Cardiac septum (tissue), 1 donor: ENCODE results near the gene PPP1R7. TPM values are rescaled to one million over a fixed set of nuclear protein-coding genes. Genes with fewer than 3 reads are reported as not detected.

Experiments
- DNase-seq: peaks from one replicate; pipeline ENCODE4 v3.0.0-alpha.2; 2020; ENCODE audit warnings: low spot score
- intact Hi-C: fragments of 100-400 bp; cut with DNase I; formaldehyde crosslinking; loops from one replicate; pipeline ENCODE4 v1.14.0; 2022
- total RNA-seq: library from RNA; stranded (reverse); fragmentation: NEBNext Ultra II Directional; extraction: Animal tissue kit (Norgen Biotek cat#: 25700); gene quantifications from one replicate; pipeline ENCODE4 v1.2.1, GENCODE V29; 2021
- donor health status: DM: no; HTN: no; CAD: no.

Gene PPP1R7
- total RNA-seq, 1 donor from 2014 or later = 77.7 TPM

DNA sequence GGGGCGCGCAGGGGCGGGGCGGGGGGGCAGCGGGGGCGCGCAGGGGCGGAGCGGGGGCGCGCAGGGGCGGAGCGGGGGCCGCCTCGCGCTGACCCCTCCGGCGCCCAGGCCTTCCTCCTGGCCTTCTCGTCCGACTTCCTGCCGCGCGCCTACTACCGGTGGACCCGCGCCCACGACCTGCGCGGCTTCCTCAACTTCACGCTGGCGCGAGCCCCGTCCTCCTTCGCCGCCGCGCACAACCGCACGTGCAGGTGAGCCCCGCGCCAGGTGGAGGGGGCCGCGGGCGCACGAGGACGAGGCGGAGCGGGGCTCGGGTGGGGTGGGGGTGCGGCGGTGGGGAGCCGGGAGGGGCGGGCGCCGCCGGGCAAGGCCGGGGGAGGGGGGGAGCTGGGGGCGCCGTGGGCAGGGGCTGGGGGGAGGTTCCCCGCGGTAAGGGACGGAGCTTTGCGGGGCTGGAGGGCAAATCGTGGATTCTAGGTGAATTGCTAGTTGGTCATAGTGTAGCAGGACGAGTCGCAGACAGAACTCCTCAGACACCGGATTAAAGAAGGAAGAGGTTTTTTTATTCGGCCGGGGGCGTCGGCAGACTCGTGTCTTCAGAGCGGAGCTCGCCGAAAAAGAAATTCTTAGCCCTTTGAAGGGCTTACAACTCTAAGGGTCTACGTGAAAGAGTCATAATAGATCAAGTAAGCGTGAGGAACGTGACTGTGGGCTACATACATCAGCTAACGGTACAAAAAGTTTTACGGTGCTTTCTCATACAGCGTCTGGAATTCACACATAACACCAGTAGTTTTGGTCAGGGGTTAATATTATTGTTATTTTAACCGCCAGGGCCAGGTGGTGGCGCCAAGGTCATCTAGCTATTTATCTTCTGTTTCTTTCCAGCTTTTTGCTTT, 68.1 kb downstream of the PPP1R7 start:
- intact Hi-C loops = loop anchor here (5.0 kb wide), 2 partner anchors 61 to 116 kb away; partner anchors contain the start of gene MTERF4
- no peak for DNase-seq

DNA sequence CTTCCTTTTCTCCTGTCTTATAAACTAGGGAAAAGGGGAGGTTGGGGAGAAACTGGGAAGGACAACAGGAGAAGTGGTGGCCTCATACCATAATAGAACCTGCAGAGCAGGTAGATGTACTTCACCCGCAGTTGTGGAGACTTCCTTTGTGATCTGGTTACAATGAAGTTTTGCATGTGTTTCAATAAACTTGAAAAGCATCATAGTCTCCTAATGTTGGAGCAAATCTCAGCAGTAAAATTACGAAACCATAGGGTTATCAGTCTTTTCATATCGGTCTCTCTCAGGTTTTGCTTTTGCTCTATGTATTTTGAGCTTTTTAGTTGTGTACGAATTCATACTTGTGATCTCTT, 68.7 kb downstream of the PPP1R7 start:
- no peak for DNase-seq
- intact Hi-C loops = loop anchor here (5.0 kb wide), 2 partner anchors 62 to 117 kb away; partner anchors contain the start of gene MTERF4

DNA sequence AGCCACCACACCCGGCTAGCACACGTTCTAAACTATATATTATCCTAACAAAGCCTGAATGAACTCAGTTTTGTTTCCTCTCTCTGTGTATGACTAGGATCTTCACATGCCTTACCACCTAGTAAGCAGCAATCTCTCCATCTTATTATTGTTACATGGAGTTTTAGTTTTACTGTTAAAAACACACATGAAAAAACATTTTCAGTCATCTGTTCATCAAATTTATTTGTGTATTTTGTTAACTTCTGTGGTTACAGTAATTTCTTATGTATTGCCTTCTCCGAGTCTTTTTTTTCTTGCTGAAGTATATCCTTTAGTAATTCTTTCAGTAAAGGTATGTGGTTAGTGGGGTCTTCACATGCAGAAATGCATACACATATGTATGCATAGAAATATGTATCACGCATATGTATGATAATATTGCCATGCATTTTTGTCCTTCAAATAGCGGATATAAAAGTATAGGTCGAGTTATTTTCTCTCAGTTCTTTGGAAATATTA, 69.6 kb downstream of the PPP1R7 start:
- intact Hi-C loops = loop anchor here (5.0 kb wide), 2 partner anchors 63 to 118 kb away; partner anchors contain the start of gene MTERF4
- no peak for DNase-seq

DNA sequence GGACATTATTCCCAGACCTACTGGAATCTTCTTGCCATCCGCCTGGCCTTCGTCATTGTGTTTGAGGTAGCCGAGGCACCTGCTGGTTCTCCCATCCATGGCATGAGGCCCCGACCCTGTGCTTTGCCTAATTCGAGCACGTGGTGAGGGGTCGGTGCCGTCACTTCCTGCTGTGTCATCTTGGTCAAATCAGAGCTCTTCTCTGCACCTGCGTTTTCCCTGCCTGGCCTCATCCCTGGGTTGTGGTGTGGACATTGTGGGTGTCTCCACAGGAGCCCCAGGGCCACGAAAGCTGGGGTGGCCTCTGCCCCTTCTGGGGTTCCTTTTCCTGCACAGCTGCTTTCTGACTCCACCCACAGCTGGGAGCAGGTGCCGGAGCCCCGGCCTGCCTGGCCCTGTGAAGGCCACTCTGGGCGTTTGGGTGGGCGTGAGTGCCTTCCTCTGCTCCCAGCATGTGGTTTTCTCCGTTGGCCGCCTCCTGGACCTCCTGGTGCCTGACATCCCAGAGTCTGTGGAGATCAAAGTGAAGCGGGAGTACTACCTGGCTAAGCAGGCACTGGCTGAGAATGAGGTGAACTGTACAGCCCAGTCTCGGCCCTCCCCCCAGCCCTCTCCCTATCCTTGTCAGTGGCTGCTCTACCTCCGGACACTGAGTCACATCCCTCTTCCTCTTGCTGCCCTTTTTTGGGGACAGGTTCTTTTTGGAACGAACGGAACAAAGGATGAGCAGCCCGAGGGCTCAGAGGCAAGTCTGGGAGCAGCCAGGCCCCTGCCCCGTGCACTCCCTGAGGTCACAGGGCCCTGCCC, 73.1 kb downstream of the PPP1R7 start:
- intact Hi-C loops = no loop called here
- DNase-seq = no peak

DNA sequence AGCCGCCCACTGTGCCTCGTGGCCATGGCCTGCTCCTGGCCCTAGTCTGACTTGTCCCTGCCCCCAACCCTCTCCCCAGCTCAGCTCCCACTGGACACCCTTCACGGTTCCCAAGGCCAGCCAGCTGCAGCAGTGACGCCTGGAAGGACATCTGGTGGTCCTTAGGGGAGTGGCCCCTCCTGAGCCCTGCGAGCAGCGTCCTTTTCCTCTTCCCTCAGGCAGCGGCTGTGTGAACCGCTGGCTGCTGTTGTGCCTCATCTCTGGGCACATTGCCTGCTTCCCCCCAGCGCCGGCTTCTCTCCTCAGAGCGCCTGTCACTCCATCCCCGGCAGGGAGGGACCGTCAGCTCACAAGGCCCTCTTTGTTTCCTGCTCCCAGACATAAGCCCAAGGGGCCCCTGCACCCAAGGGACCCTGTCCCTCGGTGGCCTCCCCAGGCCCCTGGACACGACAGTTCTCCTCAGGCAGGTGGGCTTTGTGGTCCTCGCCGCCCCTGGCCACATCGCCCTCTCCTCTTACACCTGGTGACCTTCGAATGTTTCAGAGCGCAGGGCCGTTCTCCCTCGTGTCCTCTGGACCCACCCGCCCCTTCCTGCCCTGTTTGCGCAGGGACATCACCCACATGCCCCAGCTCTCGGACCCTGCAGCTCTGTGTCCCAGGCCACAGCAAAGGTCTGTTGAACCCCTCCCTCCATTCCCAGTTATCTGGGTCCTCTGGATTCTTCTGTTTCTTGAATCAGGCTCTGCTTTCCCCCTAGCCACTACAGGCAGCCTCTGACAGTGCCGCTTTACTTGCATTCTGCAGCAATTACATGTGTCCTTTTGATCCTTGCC, 74.0 kb downstream of the PPP1R7 start:
- intact Hi-C loops = no loop called here
- DNase-seq = no peak

DNA sequence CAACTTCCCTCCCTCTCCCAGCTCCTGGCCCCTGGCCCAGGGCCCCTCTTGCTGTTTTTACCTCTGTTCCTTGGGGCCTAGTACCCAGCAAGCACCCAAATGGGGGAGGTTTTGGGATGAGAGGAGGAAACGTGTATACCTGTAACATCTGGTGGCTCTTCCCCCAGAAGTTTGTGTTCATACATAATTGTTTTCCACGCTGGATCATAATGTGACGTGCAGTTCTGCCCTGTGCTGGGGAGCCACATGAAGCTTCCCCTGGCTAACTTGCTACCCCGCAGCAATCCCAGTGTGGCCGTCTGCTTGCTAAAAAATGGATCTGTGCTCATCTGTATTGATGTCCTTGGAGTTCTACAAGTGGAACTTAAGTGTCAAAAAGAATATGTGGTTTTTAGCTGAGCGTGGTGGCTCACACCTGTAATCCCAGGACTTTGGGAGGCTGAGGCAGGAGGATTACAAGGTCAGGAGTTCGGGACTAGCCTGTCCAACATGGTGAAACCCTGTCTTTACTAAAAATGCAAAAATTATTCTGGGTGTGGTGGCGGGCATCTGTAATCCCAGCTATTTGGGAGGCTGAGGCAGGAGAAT, 74.7 kb downstream of the PPP1R7 start:
- DNase-seq = no peak
- intact Hi-C loops = no loop called here

DNA sequence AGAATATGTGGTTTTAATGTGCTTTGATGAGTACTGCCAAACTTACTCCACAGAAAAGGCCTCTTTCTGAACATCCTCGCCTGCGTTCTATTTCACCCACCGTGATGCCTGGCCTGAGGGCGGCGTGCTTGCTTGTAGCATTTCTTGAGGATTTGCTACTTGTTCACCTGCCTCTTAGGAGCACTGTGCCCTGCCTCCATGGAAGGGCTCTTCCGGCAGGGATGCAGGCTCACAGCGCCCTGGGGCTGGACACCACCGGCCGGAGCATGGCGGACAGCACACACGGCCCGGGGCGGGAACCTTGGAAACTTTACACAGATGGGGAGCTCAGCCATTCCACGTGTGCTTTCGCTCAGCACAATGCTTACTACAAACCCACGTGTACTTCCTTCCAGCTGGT, 75.3 kb downstream of the PPP1R7 start:
- intact Hi-C loops = no loop called here
- DNase-seq = no peak

DNA sequence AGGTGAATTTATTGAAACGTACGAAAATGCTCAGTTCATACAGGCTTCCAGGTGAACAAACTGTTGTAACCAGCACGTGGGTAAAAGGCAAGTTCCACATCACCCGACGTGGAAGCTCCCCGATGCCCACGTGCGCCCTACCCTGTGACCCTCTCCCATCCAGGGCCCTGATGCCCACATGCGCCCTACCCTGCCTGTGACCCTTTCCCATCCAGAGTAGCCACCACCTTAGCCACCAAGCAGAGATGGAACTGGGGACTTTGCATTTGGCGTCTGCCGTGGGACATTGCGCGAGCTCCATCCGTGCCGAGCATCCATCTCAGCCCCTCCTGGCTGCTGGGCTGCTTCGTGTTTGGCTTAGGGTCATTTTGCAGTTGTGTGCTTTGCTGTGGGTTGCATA, 75.7 kb downstream of the PPP1R7 start:
- DNase-seq = no peak
- intact Hi-C loops = no loop called here

DNA sequence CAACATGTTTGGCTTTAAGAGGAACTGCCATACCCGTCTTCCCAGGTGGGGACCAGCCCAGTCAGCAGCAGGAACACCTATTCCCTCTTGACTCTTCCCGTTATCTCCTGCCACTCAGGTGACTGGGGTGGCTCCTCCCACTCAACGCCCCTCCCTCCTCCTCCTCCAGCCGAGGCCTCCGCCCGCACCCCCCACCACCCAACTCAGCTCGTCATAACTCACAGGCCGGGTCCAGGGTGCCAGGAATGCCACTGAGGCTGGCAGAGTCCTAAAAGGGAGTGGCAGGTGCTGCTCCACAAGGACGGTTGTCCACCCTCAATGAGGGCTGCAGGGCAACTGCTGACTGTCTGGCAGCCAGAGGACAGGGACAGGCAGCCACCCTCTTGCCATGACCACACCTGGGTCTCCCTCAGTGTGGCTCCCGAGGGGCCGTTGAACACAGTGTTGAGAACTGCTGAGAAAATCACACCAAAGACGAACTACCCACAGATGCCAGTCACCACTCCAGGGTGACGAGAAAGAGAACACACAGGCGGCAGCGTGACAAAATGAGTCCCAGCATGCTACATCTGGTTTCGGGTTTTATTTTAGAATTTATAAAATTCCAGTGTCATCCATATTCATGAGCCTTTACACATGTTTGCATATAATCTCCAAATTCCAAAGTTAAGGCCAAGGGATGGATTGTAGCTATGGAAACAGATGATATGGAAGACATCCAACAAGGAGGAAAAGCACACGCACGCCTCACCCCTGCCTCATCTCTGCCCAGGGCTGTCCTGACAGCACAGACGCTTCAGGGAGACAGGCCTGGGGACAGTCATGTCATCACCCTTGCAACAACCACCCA, 76.7 kb downstream of the PPP1R7 start:
- DNase-seq = no peak
- intact Hi-C loops = no loop called here

DNA sequence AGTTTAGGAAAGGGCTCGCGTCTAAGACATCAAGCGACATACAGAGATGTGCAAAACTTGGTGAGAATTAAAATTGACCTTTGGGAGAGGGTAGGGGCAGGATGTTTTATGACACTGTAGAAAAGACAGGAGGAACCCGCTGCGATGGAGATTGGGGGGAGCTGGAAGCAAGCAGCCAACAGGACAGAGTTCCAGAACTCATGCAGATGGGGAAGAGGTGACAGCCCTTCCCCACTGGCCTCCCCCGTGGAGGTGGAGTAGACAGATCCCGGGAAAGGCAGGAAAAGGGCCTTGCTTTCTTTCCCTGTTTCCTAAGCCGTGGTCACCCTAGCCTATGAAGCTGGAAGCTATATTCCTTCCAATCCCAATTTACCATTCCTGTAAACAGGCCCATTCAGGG, 77.3 kb downstream of the PPP1R7 start:
- DNase-seq = no peak
- intact Hi-C loops = no loop called here

DNA sequence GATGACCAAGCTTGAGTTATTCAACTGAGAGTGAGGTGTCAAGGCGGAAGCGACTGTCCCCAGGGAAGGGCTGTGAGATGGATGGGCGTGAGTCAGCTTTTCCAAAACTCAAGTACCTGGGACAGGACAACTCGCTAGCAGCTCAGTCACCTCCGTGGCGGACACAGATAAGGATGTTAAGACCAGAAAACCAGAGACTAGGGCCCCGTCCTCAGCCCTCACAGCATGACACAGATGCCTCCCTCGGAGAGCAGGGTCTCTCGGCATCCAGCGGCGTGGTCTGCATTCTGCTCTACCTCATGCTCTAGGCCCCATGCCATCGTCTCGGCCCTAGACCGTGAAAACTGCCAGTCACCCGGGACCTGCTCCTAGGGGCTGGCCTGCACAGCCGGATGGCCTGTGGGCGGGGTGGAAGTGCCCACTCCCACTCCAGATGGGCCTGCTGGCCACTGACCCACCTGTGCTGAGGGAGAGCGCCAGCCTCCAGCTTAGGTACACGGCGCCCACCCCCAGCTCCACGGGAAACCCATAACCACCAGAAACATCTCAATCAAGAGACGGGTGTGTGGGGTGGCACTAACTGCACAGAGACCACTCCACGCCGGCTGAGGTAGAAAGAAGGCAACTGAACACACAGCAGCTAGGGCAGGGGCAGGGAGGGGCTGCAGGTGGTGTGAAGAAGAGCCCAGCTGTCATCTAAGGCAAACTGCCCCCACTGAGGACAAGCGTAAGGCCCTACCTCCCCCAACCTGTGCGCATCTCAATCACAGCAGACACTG, 78.0 kb downstream of the PPP1R7 start:
- intact Hi-C loops = no loop called here
- DNase-seq = no peak

DNA sequence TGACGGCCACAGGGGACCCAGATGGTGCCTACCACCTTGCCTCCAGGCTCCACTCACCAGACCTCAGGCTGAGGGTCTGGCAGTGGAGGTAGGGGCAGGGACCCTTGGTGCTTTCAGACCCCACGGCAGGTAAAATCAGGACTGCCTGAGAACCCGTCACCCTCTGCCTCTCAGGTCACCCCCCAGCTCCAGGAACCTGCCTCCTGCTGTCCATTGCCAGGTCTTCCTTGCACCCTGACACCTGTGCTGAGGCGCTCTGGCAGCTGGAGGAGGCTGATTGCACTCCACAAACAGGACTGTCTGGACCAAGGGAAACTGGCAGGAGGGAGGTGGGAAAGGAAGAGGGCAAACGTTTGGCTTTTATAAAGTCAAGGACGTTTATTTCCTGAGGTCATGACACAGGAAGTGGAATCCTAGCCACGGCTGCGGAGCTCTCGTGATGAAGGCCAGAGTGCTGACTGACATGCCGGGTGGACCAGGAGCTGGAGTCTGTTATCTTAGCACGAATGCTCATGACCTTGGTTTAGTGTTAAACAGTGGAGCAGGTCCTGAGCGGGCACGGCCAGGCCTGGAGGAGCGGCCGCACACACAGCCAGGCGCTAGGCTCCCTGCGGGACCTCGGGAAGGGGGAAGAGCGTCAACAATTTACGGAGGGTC, 78.7 kb downstream of the PPP1R7 start:
- no peak for DNase-seq
- intact Hi-C loops = no loop called here

DNA sequence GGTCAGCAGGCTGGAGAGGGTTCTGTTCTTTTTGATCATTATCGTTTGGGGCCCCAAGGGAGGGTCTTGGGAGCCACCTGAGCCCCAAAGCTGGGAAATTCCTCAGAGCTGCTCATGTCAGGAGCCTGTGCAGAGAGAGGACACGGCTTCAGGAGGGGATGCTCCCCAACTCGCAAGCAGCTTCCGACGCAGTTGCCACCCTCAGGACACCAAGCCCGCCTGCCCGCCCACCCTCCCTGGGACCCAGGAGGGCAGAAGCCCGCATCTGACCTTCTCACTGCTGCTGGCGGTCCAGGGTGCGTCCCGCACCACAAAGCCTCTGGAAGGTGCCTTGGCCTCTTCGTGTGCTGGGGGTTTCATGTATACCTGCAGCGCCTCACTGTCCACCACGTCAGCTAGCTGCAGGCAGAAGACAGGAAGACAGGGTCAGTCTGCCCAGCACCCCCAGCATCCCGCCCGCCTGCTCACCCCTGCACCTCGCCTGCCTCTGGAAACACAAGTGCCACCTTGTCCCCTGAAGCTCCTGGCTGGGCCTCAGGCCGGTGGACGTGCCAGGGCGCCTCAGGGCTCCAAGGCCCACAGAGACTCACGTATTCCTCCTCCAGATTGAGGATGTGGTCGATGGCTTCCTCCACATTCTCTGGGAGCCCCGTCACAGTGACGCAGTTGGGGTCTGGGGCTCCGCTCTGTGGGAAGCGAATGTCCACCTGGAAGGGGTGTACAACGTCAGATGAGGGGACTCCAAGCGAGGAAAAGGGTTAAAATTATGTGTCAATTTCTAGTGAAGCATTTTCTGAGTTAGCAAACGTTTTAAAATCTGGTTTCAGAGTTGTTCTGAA, 79.5 kb downstream of the PPP1R7 start:
- DNase-seq = no peak
- intact Hi-C loops = no loop called here

DNA sequence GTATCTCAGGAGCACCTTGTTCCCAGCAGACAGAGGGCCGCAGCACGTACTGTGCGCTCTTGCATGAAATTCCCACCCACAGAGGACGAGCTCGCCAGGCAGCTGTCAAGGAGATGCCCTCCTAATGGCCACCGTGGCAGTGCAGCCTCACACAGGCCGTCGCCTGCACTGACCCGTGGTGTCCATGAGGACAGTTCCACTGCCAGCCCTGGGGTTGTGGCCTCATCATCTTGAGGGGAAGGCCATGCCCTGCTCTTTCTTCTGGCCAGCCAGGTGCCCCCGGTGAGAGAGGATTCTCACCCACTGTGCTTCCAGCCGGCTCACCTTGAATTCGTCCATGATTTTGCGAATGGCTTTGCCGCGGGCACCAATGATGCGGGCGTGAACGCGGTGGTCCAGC, 80.2 kb downstream of the PPP1R7 start:
- DNase-seq = no peak
- intact Hi-C loops = no loop called here

DNA sequence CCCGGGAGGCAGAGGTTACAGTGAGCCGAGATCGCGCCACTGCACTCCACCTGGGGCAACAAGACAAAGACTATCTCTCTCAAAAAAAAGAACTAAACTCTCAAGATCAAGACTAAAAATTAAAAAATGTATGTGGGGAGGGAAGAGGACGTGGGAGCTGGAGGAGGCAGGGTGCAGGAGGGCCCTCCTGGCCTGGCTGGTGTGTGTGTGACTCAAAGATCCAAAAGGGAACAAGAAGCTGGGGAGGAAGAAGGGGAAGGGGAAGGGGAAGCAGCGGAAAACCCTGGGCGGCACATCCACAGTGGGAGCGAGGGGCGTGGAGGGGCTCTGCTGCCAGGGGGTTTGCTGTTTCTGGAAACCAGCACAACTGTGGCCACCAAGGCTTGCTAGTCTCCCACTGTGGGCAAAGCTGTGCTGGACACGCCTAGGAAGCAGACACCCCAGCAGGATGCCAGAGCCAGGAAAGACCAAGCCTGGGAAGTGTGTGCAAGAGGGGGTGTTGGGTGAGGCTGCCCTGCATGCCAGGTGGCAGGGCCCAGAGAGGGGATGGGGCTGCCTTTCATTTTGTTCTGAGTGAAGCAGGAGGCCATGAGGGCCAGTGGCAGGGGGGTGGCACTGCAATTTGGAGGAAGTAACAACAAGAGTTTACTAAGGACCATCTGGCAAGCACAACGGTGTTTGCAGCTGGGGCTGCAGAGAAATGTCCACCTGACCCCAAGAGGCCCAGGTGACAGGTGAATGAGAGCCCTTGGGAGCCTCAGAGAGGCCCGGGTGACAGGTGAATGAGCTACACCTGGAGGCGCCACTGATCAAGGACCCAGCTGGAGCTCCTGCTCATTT, 82.7 kb downstream of the PPP1R7 start:
- intact Hi-C loops = no loop called here
- DNase-seq = no peak
